HG03520 (cell line): ENCODE data around the gene AUTS2.

ENCODE experiments used
- ATAC-seq: cut with Tn5 transposase; IDR thresholded peaks from one replicate; pipeline ENCODE4 v1.9.1; 2021; ENCODE audit warnings: mild to moderate bottlenecking, moderate library complexity; ENCODE audit not compliant: unreplicated experiment

AUTS2 gene

GRCh38 chr7:70152313-70152712 is 554.0 kb downstream of the AUTS2 start:
- ATAC-seq, result no peak

GRCh38 chr7:70153933-70154332 is 555.7 kb downstream of the AUTS2 start:
- no peak for ATAC-seq

GRCh38 chr7:70154521-70155180 is 556.4 kb downstream of the AUTS2 start:
- no peak for ATAC-seq

- no peak for ATAC-seq
Measured at GRCh38 chr7:70156057-70156456, 557.8 kb downstream of the AUTS2 start.

- ATAC-seq, result no peak
Measured at GRCh38 chr7:70159121-70159520, 560.8 kb downstream of the AUTS2 start.

GRCh38 chr7:70165477-70166170 is 567.3 kb downstream of the AUTS2 start:
- ATAC-seq, result no peak

GRCh38 chr7:70171369-70171920 is 573.2 kb downstream of the AUTS2 start:
- ATAC-seq, result no peak

- ATAC-seq, result no peak
Measured at GRCh38 chr7:70177166-70177565, 578.9 kb downstream of the AUTS2 start.

- ATAC-seq, result no peak
Measured at GRCh38 chr7:70178211-70178610, 579.9 kb downstream of the AUTS2 start.

- no peak for ATAC-seq
Measured at GRCh38 chr7:70178787-70179186, 580.5 kb downstream of the AUTS2 start.

- ATAC-seq, result no peak
Measured at GRCh38 chr7:70182521-70182920, 584.2 kb downstream of the AUTS2 start.

- no peak for ATAC-seq
Measured at GRCh38 chr7:70183278-70183677, 585.0 kb downstream of the AUTS2 start.

- ATAC-seq, result no peak
Measured at GRCh38 chr7:70188901-70189650, 590.8 kb downstream of the AUTS2 start.

GRCh38 chr7:70189776-70190175 is 591.5 kb downstream of the AUTS2 start:
- ATAC-seq, result no peak

GRCh38 chr7:70190281-70190680 is 592.0 kb downstream of the AUTS2 start:
- ATAC-seq, result no peak

- no peak for ATAC-seq
Measured at GRCh38 chr7:70193514-70193913, 595.2 kb downstream of the AUTS2 start.

GRCh38 chr7:70208236-70209063 is 610.2 kb downstream of the AUTS2 start:
- ATAC-seq, result no peak

- ATAC-seq, result no peak
Measured at GRCh38 chr7:70210200-70210935, 612.1 kb downstream of the AUTS2 start.

GRCh38 chr7:70210936-70211310 is 612.6 kb downstream of the AUTS2 start:
- ATAC-seq, result no peak

- no peak for ATAC-seq
Measured at GRCh38 chr7:70212281-70212680, 614.0 kb downstream of the AUTS2 start.
